ENCODE data around the gene PIGL.

PIGL gene

GRCh38 chr17:16354585-16354984, 137.6 kb downstream of the PIGL start:
- no peak for DNase-seq

- DNase-seq, result no peak
Measured at GRCh38 chr17:16358394-16358793, 141.4 kb downstream of the PIGL start.

- DNase-seq, result no peak
Measured at GRCh38 chr17:16361874-16362273, 144.9 kb downstream of the PIGL start.

GRCh38 chr17:16363749-16364536, 146.9 kb downstream of the PIGL start:
- peak; percentile 72 to 79 for DNase-seq

- DNase-seq, result no peak
Measured at GRCh38 chr17:16364625-16365024, 147.6 kb downstream of the PIGL start.

GRCh38 chr17:16371742-16372141, 154.7 kb downstream of the PIGL start:
- DNase-seq, result no peak

GRCh38 chr17:16374146-16374938, 157.3 kb downstream of the PIGL start:
- DNase-seq, result no peak

Measured in CD4-positive, alpha-beta T cell treated with Interleukin-1 beta for 1 hour (primary cell).